Measurements from ENCODE around the gene SMAD3. TPM values are rescaled to one million over a fixed set of nuclear protein-coding genes. Genes with fewer than 3 reads are reported as not detected.

Gene SMAD3
- total and polyA plus RNA-seq, 2 donors (not counting 1 experiment from before 2014, with no cell fraction given), result 55.9 to 163 TPM

DNA sequence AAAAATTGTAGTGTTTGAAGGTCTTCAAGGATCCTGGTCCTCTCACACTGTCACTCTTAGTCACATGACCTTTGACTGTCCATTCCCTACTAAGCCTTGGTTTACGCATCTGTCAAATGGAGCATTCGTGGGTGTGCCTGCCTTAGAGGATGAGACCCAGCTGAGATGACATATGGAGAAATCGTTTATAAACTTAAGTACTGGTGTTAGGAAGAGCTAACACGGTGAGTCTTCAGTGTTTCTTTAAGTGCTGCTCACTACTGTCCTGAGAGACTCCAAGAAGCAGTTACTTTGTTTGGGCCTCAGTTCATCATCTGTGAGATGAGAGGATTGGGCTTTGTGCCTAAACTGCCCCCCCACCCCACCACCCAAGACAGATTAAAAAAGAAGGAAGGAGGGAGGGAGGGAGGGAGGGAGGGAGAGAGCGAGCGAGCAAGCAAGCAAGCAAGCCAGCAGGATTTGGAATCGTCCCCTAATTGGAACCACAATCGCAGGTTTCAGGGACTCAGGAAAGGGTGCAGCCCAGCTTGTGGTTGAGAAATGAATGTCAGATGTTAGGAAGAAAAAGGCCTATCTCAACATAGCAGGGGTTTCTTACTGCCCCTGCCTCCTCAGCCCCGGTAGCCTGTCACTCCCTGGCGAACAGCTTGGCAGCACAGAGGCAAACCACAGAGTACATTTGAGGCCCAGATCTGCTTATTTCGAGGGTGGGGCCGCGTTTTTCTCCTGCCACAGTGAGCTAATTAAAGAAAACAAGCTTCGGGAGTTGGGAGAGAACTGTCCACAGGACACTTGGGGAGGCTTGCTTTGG is 32.7 kb downstream of the SMAD3 start:
- Mint-ChIP-seq H3K4me3 (peak overlapping the region; percentile 74), H3K9me3 (ENCODE audit: insufficient read depth) (no peaks in the 10 kb centered on the region), H3K27ac (peak overlapping the region; percentile 87), H3K4me1 (peaks cover 66% of the 10 kb centered on the region), H3K27me3 (no peaks in the 10 kb centered on the region)
- H3K27ac ChIP-seq (ENCODE audit: low read length in 2 of 2), result peak overlapping the region; percentile 69 to 82
- WGBS (ENCODE audit: insufficient coverage), result 18% methylated on average over 11 of the region's 14 CpGs
- H3K9me3 ChIP-seq (ENCODE audit: control extremely low read depth in 1 of 3, control insufficient read depth in 2 of 3, insufficient read depth in 1 of 3, low read length in 2 of 3), result no peaks in the 10 kb centered on the region
- H3K79me2 ChIP-seq (ENCODE audit: control insufficient read depth, insufficient read depth, low read length), result peaks cover 99% of the 10 kb centered on the region
- ChIA-PET POLR2A (interaction anchor here (0.5 to 1.1 kb wide), 3 partner anchors 12 to 665 kb away, joined by 3 read pairs; no protein-coding TSS in a partner anchor), CTCF (interaction anchor here (1.4 to 9.1 kb wide), 3 partner anchors 16 to 23 kb away, joined by 3 to 109 read pairs (median 4); no protein-coding TSS in a partner anchor)
- TF ChIP-seq EZH2 (IDR thresholded peaks at IDR 0.05; ENCODE audit: borderline replicate concordance, insufficient read depth, low read depth, low read length, poor library complexity, severe bottlenecking), result no peak
- TF ChIP-seq, protein P1, sequence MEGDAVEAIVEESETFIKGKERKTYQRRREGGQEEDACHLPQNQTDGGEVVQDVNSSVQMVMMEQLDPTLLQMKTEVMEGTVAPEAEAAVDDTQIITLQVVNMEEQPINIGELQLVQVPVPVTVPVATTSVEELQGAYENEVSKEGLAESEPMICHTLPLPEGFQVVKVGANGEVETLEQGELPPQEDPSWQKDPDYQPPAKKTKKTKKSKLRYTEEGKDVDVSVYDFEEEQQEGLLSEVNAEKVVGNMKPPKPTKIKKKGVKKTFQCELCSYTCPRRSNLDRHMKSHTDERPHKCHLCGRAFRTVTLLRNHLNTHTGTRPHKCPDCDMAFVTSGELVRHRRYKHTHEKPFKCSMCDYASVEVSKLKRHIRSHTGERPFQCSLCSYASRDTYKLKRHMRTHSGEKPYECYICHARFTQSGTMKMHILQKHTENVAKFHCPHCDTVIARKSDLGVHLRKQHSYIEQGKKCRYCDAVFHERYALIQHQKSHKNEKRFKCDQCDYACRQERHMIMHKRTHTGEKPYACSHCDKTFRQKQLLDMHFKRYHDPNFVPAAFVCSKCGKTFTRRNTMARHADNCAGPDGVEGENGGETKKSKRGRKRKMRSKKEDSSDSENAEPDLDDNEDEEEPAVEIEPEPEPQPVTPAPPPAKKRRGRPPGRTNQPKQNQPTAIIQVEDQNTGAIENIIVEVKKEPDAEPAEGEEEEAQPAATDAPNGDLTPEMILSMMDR (IDR thresholded peaks at IDR 0.05), result no peak
- peaks cover 1 to 32% of the 10 kb centered on the region in 2 experiments for H3K36me3 ChIP-seq (replicated peaks in 1 of 2; ENCODE audit: control extremely low read depth in 1 of 2, control insufficient read depth in 1 of 2, extremely low read depth in 1 of 2, insufficient read depth in 2 of 2, low read length in 1 of 2)
- no peaks in the 10 kb centered on the region for H3K27me3 ChIP-seq (replicated peaks in 1 of 4; ENCODE audit: control extremely low read depth in 1 of 4, control insufficient read depth in 3 of 4, insufficient read depth in 4 of 4, low read length in 3 of 4)
- intact Hi-C loops (cut with micrococcal nuclease), result no loop called here
- H2AFZ ChIP-seq (ENCODE audit: insufficient read depth, low read depth, low read length, poor library complexity, severe bottlenecking), result no peak overlapping the region
- H3K9ac ChIP-seq (ENCODE audit: low read length), result peak overlapping the region; percentile 42
- H4K20me1 ChIP-seq (ENCODE audit: control insufficient read depth, insufficient read depth, low read length, poor library complexity, severe bottlenecking), result peaks cover 5% of the 10 kb centered on the region
- peaks cover 98% of the 10 kb centered on the region in 2 donors for H3K4me1 ChIP-seq (ENCODE audit: control insufficient read depth in 2 of 2, insufficient read depth in 2 of 2, low read length in 2 of 2)
- DNase-seq (no peak), ATAC-seq (ENCODE audit: low read depth) (no peak)
- H3K4me3 ChIP-seq (ENCODE audit: control extremely low read depth in 1 of 5, extremely low read depth in 1 of 5, insufficient read depth in 1 of 5, low read depth in 2 of 5, low read length in 4 of 5), result peak overlapping the region in 1 of 5 experiments; percentile 40
- peak overlapping the region; percentile 68 for H3K4me2 ChIP-seq (replicated peaks; ENCODE audit: low read depth, low read length, poor library complexity, severe bottlenecking)
